Astrocyte (in vitro differentiated cells and primary cell): ENCODE data around the gene ILKAP.

Experiments
- CTCF ChIP-seq: IDR thresholded peaks from 2 replicates; pipeline ENCODE4 v1.5.1; 2011; ENCODE audit warnings: low read depth, mild to moderate bottlenecking, inconsistent platforms, low read length, moderate library complexity; ENCODE audit not compliant: insufficient read depth
- EZH2 ChIP-seq: IDR thresholded peaks from 2 replicates; pipeline ENCODE4 v1.6.1; 2012; ENCODE audit warnings: mild to moderate bottlenecking, low read length, inconsistent platforms; ENCODE audit not compliant: insufficient read depth

GRCh38 chr2:238239863-238240756 lies 36.6 kb upstream of the ILKAP start, which contains the start of gene HES6:
- TF ChIP-seq CTCF, result no peak
- peak; percentile 48 for TF ChIP-seq EZH2
